BLaER1 treated with 17β-estradiol and CSF1 and Interleukin-3, amounts not matched to agents 10 nM and 100 nM (cell line): ENCODE measurements around the gene ANP32A.

Experiments
- H3K27ac ChIP-seq, 11 experiments: shearing (Covaris generic); formaldehyde crosslinking; 2 replicates each; pipeline ENCODE4 v1.8.1; 2022
- H3K27me3 ChIP-seq, 11 experiments: shearing (Covaris generic); formaldehyde crosslinking; 2 replicates each; pipeline ENCODE4 v1.8.1; 2022
- H3K36me3 ChIP-seq, 11 experiments: shearing (Covaris generic); formaldehyde crosslinking; 2 replicates each; pipeline ENCODE4 v1.8.1; 2022
- H3K4me1 ChIP-seq, 10 experiments: shearing (Covaris generic); formaldehyde crosslinking; 2 replicates each; pipeline ENCODE4 v1.8.1; 2022
- H3K4me2 ChIP-seq, 11 experiments: shearing (Covaris generic); formaldehyde crosslinking; 2 replicates each; pipeline ENCODE4 v1.8.1; 2022
- H3K4me3 ChIP-seq, 10 experiments: shearing (Covaris generic); formaldehyde crosslinking; 2 replicates each; pipeline ENCODE4 v1.8.1; 2022
- H3K9ac ChIP-seq, 11 experiments: shearing (Covaris generic); formaldehyde crosslinking; 2 replicates each; pipeline ENCODE4 v1.8.1; 2022
- H3K9me3 ChIP-seq, 11 experiments: shearing (Covaris generic); formaldehyde crosslinking; replicated peaks in 1 of 11; 2 replicates each; pipeline ENCODE4 v1.8.1; 2022
- H4K20me1 ChIP-seq, 11 experiments: shearing (Covaris generic); formaldehyde crosslinking; 2 replicates each; pipeline ENCODE4 v1.8.1; 2022
- Cebpa-rat ChIP-seq, 11 experiments: shearing (Covaris generic); IDR thresholded peaks; 2 replicates each; pipeline ENCODE4 v1.8.1; 2022

ANP32A gene

GRCh38 chr15:68822818-68823217 lies 2.1 kb upstream of the ANP32A start:
- Histone ChIP-seq H3K36me3 (no peaks in the 10 kb centered on the region), H3K4me2 (peak overlapping the region; percentile 84 to 99 (median 93); a peak in 20 of 22 replicates), H3K27me3 (no peaks in the 10 kb centered on the region), H3K27ac (0 out of 22 replicates have a peak overlapping the region, but pooled peaks of 2 of the 11 experiments have one; percentile 15 to 97), H4K20me1 (peaks cover 0 to 12% (median 0%) of the 10 kb centered on the region in 11 experiments; a peak in 5 of 22 replicates), H3K9me3 (no peaks in the 10 kb centered on the region), H3K9ac (peak overlapping the region in 1 of 11 experiments; percentile 99; a peak in 1 of 22 replicates), H3K4me1 (peaks cover 9 to 17% (median 14%) of the 10 kb centered on the region in 10 experiments), H3K4me3 (peak overlapping the region in 2 of 10 experiments; percentile 1 to 79; a peak in 1 of 20 replicates)
- TF ChIP-seq Cebpa-rat (IDR thresholded peaks at IDR 0.05): no peak

- Histone ChIP-seq H4K20me1 (peaks cover 0 to 14% (median 4%) of the 10 kb centered on the region in 11 experiments; a peak in 15 of 22 replicates), H3K27ac (peak overlapping the region; percentile 64 to 100 (median 100); a peak in 21 of 22 replicates), H3K4me1 (peaks cover 9 to 18% (median 16%) of the 10 kb centered on the region in 10 experiments), H3K9ac (peak overlapping the region; percentile 93 to 100 (median 100)), H3K36me3 (no peaks in the 10 kb centered on the region), H3K4me2 (peak overlapping the region; percentile 84 to 99 (median 93)), H3K27me3 (no peaks in the 10 kb centered on the region), H3K4me3 (peak overlapping the region; percentile 79 to 99 (median 96)), H3K9me3 (no peaks in the 10 kb centered on the region)
- TF ChIP-seq Cebpa-rat (IDR thresholded peaks at IDR 0.05): peak in 3 of 11 experiments; percentile 27 to 62 (median 43); a peak in 3 of 22 replicates
Measured at GRCh38 chr15:68821841-68822381, 1.2 kb upstream of the ANP32A start.

DNA sequence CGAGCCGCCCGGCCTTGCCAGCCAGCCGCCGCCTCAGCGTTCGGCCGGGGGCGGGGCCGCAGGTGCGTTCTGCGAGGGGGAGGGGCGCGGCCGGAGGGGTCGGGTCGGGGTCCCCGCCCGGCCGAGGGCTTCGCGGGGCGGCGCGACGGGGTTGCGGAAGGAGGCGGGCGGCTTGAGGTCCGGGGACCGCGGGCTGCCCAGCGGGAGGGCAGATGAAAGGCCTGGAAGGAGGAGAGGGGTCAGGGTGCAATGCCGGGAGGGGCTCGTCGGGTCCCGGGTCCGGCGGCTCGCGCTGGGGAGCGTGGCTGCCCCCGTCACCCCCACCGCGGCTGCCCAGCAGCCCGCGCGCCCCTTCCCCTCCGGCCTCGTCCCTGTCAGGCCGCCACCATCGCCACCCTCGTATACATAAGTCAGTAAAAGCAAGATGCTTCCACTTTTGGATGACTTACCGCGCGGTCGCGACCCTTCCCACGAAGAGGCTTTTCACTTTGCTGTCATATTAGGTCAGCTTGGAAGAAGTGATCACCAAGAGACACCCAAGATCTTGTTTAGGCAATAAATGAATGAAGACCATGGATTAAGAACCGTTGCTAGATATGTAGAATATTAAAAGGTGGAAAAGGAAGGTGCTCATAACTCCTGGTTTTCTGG lies 620 bp upstream of the ANP32A start:
- peak overlapping the region; percentile 79 to 99 (median 96) for H3K4me3 ChIP-seq
- H3K36me3 ChIP-seq: peaks cover 0 to 3% (median 0%) of the 10 kb centered on the region in 11 experiments; a peak in 4 of 22 replicates
- peak overlapping the region; percentile 93 to 100 (median 100) for H3K9ac ChIP-seq
- peaks cover 4 to 19% (median 10%) of the 10 kb centered on the region in 11 experiments; a peak in 21 of 22 replicates for H4K20me1 ChIP-seq
- H3K4me2 ChIP-seq: peak overlapping the region; percentile 84 to 99 (median 93)
- peaks cover 15 to 24% (median 22%) of the 10 kb centered on the region in 10 experiments for H3K4me1 ChIP-seq
- no peaks in the 10 kb centered on the region for H3K9me3 ChIP-seq
- H3K27ac ChIP-seq: peak overlapping the region; percentile 64 to 100 (median 100); a peak in 21 of 22 replicates
- no peak for TF ChIP-seq Cebpa-rat (IDR thresholded peaks at IDR 0.05)
- H3K27me3 ChIP-seq: no peaks in the 10 kb centered on the region

GRCh38 chr15:68819495-68820294 lies 1.0 kb downstream of the ANP32A start:
- H3K4me3 ChIP-seq: peak overlapping the region; percentile 79 to 99 (median 96)
- H4K20me1 ChIP-seq: peaks cover 20 to 36% (median 26%) of the 10 kb centered on the region in 11 experiments
- H3K27ac ChIP-seq: peak overlapping the region; percentile 97 to 100 (median 100)
- H3K27me3 ChIP-seq: no peaks in the 10 kb centered on the region
- peak overlapping the region; percentile 63 to 97 (median 88) for H3K4me2 ChIP-seq
- no peak for TF ChIP-seq Cebpa-rat (IDR thresholded peaks at IDR 0.05)
- H3K9ac ChIP-seq: peak overlapping the region; percentile 93 to 100 (median 100)
- peaks cover 0 to 19% (median 10%) of the 10 kb centered on the region in 11 experiments; a peak in 11 of 22 replicates for H3K36me3 ChIP-seq
- no peaks in the 10 kb centered on the region for H3K9me3 ChIP-seq
- peaks cover 31 to 40% (median 38%) of the 10 kb centered on the region in 10 experiments for H3K4me1 ChIP-seq

DNA sequence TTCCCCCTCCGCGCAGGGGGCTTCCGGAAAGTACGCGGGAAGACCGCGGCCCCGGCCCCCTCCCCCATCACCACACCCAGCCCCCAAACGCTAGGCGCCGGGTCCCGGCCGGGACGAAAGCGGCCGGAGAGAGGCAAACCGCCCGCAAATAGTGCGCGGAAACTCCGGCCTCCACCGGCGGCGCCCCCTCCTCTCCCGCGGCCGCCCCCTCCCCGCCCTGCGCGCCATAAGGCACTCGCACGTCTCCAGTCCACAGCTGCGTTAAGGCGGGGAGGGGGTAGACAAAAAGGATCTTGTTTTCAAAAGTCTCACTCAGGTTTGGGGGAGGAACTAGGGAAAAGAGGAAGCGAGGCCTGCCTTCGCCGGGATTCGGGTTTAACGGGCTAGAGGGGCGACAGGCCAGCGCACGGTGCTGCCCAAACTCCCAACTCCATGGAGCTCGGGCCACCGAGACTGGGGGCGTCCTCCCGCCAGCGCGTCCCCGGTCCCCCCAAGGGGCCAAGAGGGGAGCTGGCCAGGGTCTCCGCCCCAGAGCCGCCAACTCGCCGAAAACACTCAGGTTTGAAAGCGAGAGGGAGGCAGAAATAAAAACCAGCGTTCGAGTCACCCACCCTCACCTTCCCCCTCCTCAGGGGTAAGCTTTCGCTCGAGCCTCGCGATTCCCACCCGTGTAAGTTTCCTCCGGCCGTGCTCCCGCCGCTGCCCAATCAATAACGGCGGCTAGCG lies 1.8 kb downstream of the ANP32A start:
- H3K27me3 ChIP-seq: no peaks in the 10 kb centered on the region
- peaks cover 39 to 48% (median 46%) of the 10 kb centered on the region in 10 experiments for H3K4me1 ChIP-seq
- peak overlapping the region; percentile 68 to 97 (median 89) for H3K4me2 ChIP-seq
- peak overlapping the region; percentile 93 to 100 (median 100) for H3K9ac ChIP-seq
- TF ChIP-seq Cebpa-rat (IDR thresholded peaks at IDR 0.05): no peak
- no peaks in the 10 kb centered on the region for H3K9me3 ChIP-seq
- peaks cover 28 to 43% (median 34%) of the 10 kb centered on the region in 11 experiments for H4K20me1 ChIP-seq
- H3K4me3 ChIP-seq: peak overlapping the region; percentile 79 to 99 (median 96)
- peaks cover 0 to 26% (median 16%) of the 10 kb centered on the region in 11 experiments; a peak in 11 of 22 replicates for H3K36me3 ChIP-seq
- H3K27ac ChIP-seq: peak overlapping the region; percentile 97 to 100 (median 100)

DNA sequence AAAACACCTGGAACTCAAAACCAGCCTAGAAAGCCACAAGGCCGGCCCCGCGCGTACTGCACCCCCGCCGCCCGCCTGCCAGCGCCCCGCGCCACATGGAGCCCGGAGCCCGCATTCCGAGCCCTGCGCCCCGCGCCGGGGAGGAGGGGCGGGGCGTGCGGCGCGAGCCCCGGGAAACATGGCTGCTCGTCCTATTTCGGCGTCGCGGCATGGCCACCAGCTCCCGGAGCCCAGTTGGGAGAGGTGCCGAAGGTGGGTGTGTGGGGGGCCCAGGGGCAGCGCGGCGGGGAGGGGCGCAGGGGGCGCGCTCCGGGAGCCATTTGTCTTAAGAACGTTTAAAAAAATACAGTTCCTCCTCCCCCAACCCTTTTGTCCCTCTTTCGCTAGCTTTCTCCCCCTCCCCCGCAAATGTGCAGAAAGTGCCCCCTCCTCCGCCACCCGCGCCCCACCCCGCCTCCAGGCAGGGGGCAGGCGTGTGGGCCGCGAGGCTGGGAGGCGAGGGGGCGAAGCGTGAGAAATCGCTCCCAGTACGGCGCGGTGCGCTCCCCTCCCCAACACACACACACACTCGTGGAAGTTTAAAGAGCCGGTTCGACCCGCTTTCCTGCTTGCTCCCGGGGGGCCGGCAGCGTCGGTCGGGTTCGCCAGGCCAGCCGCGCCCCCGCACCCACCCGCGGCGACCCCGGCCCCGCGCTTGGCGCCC lies 2.5 kb downstream of the ANP32A start:
- no peaks in the 10 kb centered on the region for H3K9me3 ChIP-seq
- peak overlapping the region; percentile 79 to 99 (median 96) for H3K4me3 ChIP-seq
- TF ChIP-seq Cebpa-rat (IDR thresholded peaks at IDR 0.05): no peak
- no peaks in the 10 kb centered on the region for H3K27me3 ChIP-seq
- H3K4me1 ChIP-seq: peaks cover 46 to 55% (median 52%) of the 10 kb centered on the region in 10 experiments
- H4K20me1 ChIP-seq: peaks cover 35 to 50% (median 41%) of the 10 kb centered on the region in 11 experiments
- peak overlapping the region; percentile 97 to 100 (median 100) for H3K27ac ChIP-seq
- H3K36me3 ChIP-seq: peaks cover 0 to 31% (median 16%) of the 10 kb centered on the region in 11 experiments; a peak in 11 of 22 replicates
- H3K4me2 ChIP-seq: peak overlapping the region; percentile 81 to 97 (median 90)
- peak overlapping the region; percentile 93 to 100 (median 100) for H3K9ac ChIP-seq

- H3K36me3 ChIP-seq: peaks cover 0 to 38% (median 16%) of the 10 kb centered on the region in 11 experiments; a peak in 11 of 22 replicates
- peak overlapping the region; percentile 93 to 100 (median 100) for H3K9ac ChIP-seq
- H3K27me3 ChIP-seq: no peaks in the 10 kb centered on the region
- H3K27ac ChIP-seq: peak overlapping the region; percentile 97 to 100 (median 100)
- H4K20me1 ChIP-seq: peaks cover 42 to 54% (median 48%) of the 10 kb centered on the region in 11 experiments
- no peak for TF ChIP-seq Cebpa-rat (IDR thresholded peaks at IDR 0.05)
- H3K9me3 ChIP-seq: no peaks in the 10 kb centered on the region
- H3K4me2 ChIP-seq: peak overlapping the region; percentile 81 to 97 (median 90)
- peak overlapping the region; percentile 79 to 99 (median 96) for H3K4me3 ChIP-seq
- H3K4me1 ChIP-seq: peaks cover 48 to 56% (median 53%) of the 10 kb centered on the region in 10 experiments
Measured at GRCh38 chr15:68817304-68818065, 3.2 kb downstream of the ANP32A start.
